HepG2 (cell line): Measurements from ENCODE around the gene C1QTNF9. TPM values are rescaled to one million over a fixed set of nuclear protein-coding genes. Genes with fewer than 3 reads are reported as not detected.
A peak's percentile ranks its signal among the peaks of the same experiment; 100 is the strongest.

Experiments
- CHD4 ChIP-seq: fragments of 200-600 bp; sonication (generic); IDR thresholded peaks from 2 replicates; pipeline ENCODE4 v1.7.0; 2017; ENCODE audit warnings: mild to moderate bottlenecking, low read length, borderline replicate concordance
- ETV6 ChIP-seq: sonication (generic); formaldehyde crosslinking; conservative IDR thresholded peaks from 2 replicates; pipeline ENCODE4 v1.4.0; 2020; ENCODE audit warnings: missing genetic modification reagents
- FOXO1 ChIP-seq: sonication (generic); formaldehyde crosslinking; IDR thresholded peaks from 2 replicates; pipeline ENCODE4 v1.4.0; 2020; ENCODE audit warnings: missing genetic modification reagents
- HMG20A ChIP-seq: IDR thresholded peaks from 2 replicates; pipeline ENCODE4 v1.6.1; 2016; ENCODE audit warnings: borderline replicate concordance
- HNRNPL ChIP-seq: fragments of 200-400 bp; formaldehyde crosslinking; IDR thresholded peaks from 2 replicates; pipeline ENCODE4 v1.6.1; 2017; ENCODE audit warnings: mild to moderate bottlenecking, low read depth, low read length
- HOXA5 ChIP-seq: sonication (generic); formaldehyde crosslinking; IDR thresholded peaks from 2 replicates; pipeline ENCODE4 v1.4.0; 2020; ENCODE audit warnings: missing genetic modification reagents
- ISL2 ChIP-seq: sonication (generic); formaldehyde crosslinking; IDR thresholded peaks from 2 replicates; pipeline ENCODE4 v1.5.0; 2020; ENCODE audit warnings: missing genetic modification reagents
- KLF9 ChIP-seq: IDR thresholded peaks from 2 replicates; pipeline ENCODE4 v1.6.1; 2016; ENCODE audit warnings: low read depth
- MAFK ChIP-seq, 2 experiments: IDR thresholded peaks in 1 of 2; conservative IDR thresholded peaks in 1 of 2; 2 replicates each; pipeline ENCODE4 v1.6.1; 2011; ENCODE audit warnings: improper control_type of control experiment in 2 of 2, low read length in 2 of 2
- MED13 ChIP-seq: sonication (generic); formaldehyde crosslinking; IDR thresholded peaks from 2 replicates; pipeline ENCODE4 v1.5.0; 2020; ENCODE audit warnings: missing genetic modification reagents
- MYC ChIP-seq: sonication (generic); formaldehyde crosslinking; IDR thresholded peaks from 2 replicates; pipeline ENCODE4 v1.9.0; 2021; ENCODE audit warnings: missing genetic modification reagents, borderline replicate concordance
- PHB2 ChIP-seq: fragments of 450-650 bp; IDR thresholded peaks from 2 replicates; pipeline ENCODE4 v1.6.1; 2018; ENCODE audit not compliant: partially characterized antibody
- RBFOX2 ChIP-seq: fragments of 200-400 bp; formaldehyde crosslinking; IDR thresholded peaks from 2 replicates; pipeline ENCODE4 v1.6.1; 2017; ENCODE audit warnings: low read depth, mild to moderate bottlenecking, low read length
- SRF ChIP-seq: IDR thresholded peaks from 2 replicates; pipeline ENCODE4 v1.6.1; 2011; ENCODE audit warnings: mild to moderate bottlenecking, low read depth, low read length, moderate library complexity
- TBX2 ChIP-seq: sonication (generic); formaldehyde crosslinking; IDR thresholded peaks from 2 replicates; pipeline ENCODE4 v1.5.0; 2020; ENCODE audit warnings: missing genetic modification reagents, mild to moderate bottlenecking, borderline replicate concordance
- THAP8 ChIP-seq: sonication (generic); formaldehyde crosslinking; IDR thresholded peaks from 2 replicates; pipeline ENCODE4 v1.5.1; 2020; ENCODE audit warnings: missing genetic modification reagents, mild to moderate bottlenecking, borderline replicate concordance
- ZC3H13 ChIP-seq: sonication (generic); formaldehyde crosslinking; IDR thresholded peaks from 2 replicates; pipeline ENCODE4 v1.8.1; 2023; ENCODE audit warnings: mild to moderate bottlenecking, missing genetic modification reagents, moderate library complexity
- ZFY ChIP-seq: sonication (generic); formaldehyde crosslinking; IDR thresholded peaks from 2 replicates; pipeline ENCODE4 v1.4.0; 2020; ENCODE audit warnings: missing genetic modification reagents
- ZNF251 ChIP-seq: sonication (generic); formaldehyde crosslinking; IDR thresholded peaks from 2 replicates; pipeline ENCODE4 v1.9.0; 2021; ENCODE audit warnings: mild to moderate bottlenecking, missing genetic modification reagents
- ZNF30 ChIP-seq: sonication (generic); formaldehyde crosslinking; IDR thresholded peaks from 2 replicates; pipeline ENCODE4 v1.5.0; 2020; ENCODE audit warnings: mild to moderate bottlenecking, missing genetic modification reagents
- ZNF598 ChIP-seq: sonication (generic); formaldehyde crosslinking; IDR thresholded peaks from 2 replicates; pipeline ENCODE4 v1.5.1; 2020; ENCODE audit warnings: mild to moderate bottlenecking, missing genetic modification reagents, borderline replicate concordance
- ZNF652 ChIP-seq: IDR thresholded peaks from 2 replicates; pipeline ENCODE4 v1.6.1; 2016; ENCODE audit warnings: low read depth, borderline replicate concordance
- ZNF703 ChIP-seq: sonication (generic); formaldehyde crosslinking; IDR thresholded peaks from 2 replicates; pipeline ENCODE4 v1.5.1; 2020; ENCODE audit warnings: missing genetic modification reagents, mild to moderate bottlenecking, moderate library complexity, borderline replicate concordance
- ZNF879 ChIP-seq: sonication (generic); formaldehyde crosslinking; IDR thresholded peaks from 2 replicates; pipeline ENCODE4 v1.8.1; 2023; ENCODE audit warnings: missing genetic modification reagents
- polyA plus RNA-seq, 8 experiments: library from polyadenylated mRNA; depleted of rRNA in 3 of 8; stranded (reverse) in 7 of 8; unstranded in 1 of 8; fragments of >200 nt; fragmentation: Illumina TruSeq in 4 of 8; extraction: Trizol in 4 of 8; gene quantifications; 2 replicates each; pipeline versions ENCODE4 v1.2.1 to v1.2.3, GENCODE V29; 2011 to 2016; ENCODE audit warnings: low read depth in 4 of 8, missing spikeins in 1 of 8, mixed read lengths in 1 of 8; ENCODE audit not compliant: insufficient read depth in 1 of 8
- total RNA-seq, 5 experiments: library from RNA; depleted of rRNA; stranded (reverse); fragments of >200 nt; fragmentation: Illumina TruSeq; extraction: Trizol; gene quantifications; 2 replicates each; pipeline ENCODE4 v1.2.3, GENCODE V29; 2016; ENCODE audit warnings: low read depth in 1 of 5
- TF ChIP-seq, protein P1 (sequence below): sonication (generic); formaldehyde crosslinking; IDR thresholded peaks from 2 replicates; pipeline ENCODE4 v1.4.0; 2020; ENCODE audit warnings: missing genetic modification reagents
- TF ChIP-seq, protein P2 (sequence below): IDR thresholded peaks from 2 replicates; pipeline ENCODE4 v1.6.1; 2016; ENCODE audit warnings: low read depth, borderline replicate concordance
- TF ChIP-seq, protein P3 (sequence below): sonication (generic); formaldehyde crosslinking; IDR thresholded peaks from 2 replicates; pipeline ENCODE4 v1.4.0; 2020; ENCODE audit warnings: missing genetic modification reagents

C1QTNF9 gene
- total and polyA plus RNA-seq, 2 of the 13 experiments (the other 11 are each of a cell fraction or from before 2014, with no cell fraction given): not detected

DNA sequence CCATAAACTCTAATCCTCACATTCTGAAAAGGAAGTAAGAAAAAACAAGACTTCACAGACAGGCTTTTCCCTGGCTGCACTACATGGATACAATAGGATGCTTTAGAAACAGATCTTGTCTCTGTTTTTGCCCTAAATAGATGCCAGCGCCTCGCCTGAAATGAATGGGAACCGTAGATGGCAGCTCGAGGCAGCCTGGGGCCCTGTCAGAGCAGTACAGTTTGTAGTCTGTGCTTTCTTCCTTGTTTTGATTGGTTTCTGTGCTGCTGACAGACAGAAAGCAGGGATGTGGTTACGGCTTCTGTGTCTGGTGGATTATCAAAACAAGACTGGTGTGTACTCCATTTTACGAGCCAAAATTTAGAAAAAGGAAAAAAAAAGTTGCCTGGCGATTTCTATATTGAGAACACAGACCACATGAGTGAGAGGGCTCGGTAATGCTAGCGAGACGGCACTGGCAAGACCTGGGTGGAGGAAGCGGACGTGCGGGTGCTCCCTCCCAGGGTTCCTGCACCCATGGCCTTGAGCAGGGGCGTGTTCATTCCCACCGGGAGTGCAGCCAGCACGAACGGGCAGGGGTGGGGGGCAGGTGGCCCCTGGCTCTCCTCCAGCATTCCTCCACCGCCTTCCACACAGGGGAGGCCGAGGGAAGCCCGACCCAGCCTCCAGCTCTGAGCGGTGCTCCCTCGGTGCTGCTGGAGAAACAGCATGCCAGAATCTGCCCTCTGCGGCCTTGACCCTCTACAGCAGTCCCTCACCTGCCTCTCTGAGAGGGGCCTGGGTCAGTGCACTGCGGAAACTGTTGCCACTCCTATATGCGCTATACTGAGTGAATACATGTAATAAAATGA is 37.6 kb upstream of the C1QTNF9 start (continued):
- TF ChIP-seq FOXO1 (CRISPR knock-in tag) (peak; percentile 38), ZNF30 (CRISPR knock-in tag) (no peak), MYC (CRISPR knock-in tag) (peak; percentile 69; the same call in 1 of the 2 replicates), ZNF598 (CRISPR knock-in tag) (no peak), ZC3H13 (CRISPR knock-in tag) (no peak), MAFK (conservative IDR thresholded peaks at IDR 0.05 in 1 of 2, IDR thresholded peaks at IDR 0.05 in 1 of 2; ENCODE audit: low read length in 2 of 2) (no peak), THAP8 (CRISPR knock-in tag) (no peak), PHB2 (no peak), TBX2 (CRISPR knock-in tag) (peak; percentile 74; the same call in 1 of the 2 replicates), RBFOX2 (no peak), KLF9 (CRISPR knock-in tag) (0 out of 2 replicates have a peak, but pooled peaks have one; percentile 34), ZNF652 (CRISPR knock-in tag) (no peak), ETV6 (CRISPR knock-in tag) (no peak), ZNF703 (CRISPR knock-in tag) (no peak), ISL2 (CRISPR knock-in tag) (peak; percentile 53; the same call in 1 of the 2 replicates), HNRNPL (0 out of 2 replicates have a peak, but pooled peaks have one; percentile 44), ZNF879 (CRISPR knock-in tag) (no peak), ZFY (peak; percentile 43; the same call in 1 of the 2 replicates), SRF (no peak), CHD4 (no peak), HMG20A (peak; percentile 65; the same call in 1 of the 2 replicates), MED13 (CRISPR knock-in tag) (no peak), ZNF251 (CRISPR knock-in tag) (no peak), HOXA5 (CRISPR knock-in tag) (no peak)
- TF ChIP-seq, protein P1, sequence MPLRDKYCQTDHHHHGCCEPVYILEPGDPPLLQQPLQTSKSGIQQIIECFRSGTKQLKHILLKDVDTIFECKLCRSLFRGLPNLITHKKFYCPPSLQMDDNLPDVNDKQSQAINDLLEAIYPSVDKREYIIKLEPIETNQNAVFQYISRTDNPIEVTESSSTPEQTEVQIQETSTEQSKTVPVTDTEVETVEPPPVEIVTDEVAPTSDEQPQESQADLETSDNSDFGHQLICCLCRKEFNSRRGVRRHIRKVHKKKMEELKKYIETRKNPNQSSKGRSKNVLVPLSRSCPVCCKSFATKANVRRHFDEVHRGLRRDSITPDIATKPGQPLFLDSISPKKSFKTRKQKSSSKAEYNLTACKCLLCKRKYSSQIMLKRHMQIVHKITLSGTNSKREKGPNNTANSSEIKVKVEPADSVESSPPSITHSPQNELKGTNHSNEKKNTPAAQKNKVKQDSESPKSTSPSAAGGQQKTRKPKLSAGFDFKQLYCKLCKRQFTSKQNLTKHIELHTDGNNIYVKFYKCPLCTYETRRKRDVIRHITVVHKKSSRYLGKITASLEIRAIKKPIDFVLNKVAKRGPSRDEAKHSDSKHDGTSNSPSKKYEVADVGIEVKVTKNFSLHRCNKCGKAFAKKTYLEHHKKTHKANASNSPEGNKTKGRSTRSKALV (CRISPR knock-in tag): 0 out of 2 replicates have a peak, but pooled peaks have one; percentile 30
- TF ChIP-seq, protein P2, sequence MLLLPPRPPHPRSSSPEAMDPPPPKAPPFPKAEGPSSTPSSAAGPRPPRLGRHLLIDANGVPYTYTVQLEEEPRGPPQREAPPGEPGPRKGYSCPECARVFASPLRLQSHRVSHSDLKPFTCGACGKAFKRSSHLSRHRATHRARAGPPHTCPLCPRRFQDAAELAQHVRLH (CRISPR knock-in tag): 0 out of 2 replicates have a peak, but pooled peaks have one; percentile 43
- TF ChIP-seq, protein P3, sequence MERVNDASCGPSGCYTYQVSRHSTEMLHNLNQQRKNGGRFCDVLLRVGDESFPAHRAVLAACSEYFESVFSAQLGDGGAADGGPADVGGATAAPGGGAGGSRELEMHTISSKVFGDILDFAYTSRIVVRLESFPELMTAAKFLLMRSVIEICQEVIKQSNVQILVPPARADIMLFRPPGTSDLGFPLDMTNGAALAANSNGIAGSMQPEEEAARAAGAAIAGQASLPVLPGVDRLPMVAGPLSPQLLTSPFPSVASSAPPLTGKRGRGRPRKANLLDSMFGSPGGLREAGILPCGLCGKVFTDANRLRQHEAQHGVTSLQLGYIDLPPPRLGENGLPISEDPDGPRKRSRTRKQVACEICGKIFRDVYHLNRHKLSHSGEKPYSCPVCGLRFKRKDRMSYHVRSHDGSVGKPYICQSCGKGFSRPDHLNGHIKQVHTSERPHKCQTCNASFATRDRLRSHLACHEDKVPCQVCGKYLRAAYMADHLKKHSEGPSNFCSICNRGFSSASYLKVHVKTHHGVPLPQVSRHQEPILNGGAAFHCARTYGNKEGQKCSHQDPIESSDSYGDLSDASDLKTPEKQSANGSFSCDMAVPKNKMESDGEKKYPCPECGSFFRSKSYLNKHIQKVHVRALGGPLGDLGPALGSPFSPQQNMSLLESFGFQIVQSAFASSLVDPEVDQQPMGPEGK: peak; percentile 96
